Fibroblast of mammary gland (primary cell): ENCODE measurements around the gene STX12.
"Not testable (repeated sequence)": the region's sequence is repeated elsewhere in the genome, so short reads cannot be mapped to it uniquely, and the experiment has no call there.

Experiments used
- DNase-seq: peaks from one replicate; pipeline ENCODE4 v3.0.0-alpha.2; 2010; ENCODE audit warnings: low read depth
- H3K4me3 ChIP-seq: 2 replicates; pipeline ENCODE4 v1.5.1; 2011; ENCODE audit warnings: low read depth, mild to moderate bottlenecking, low read length, moderate library complexity; ENCODE audit not compliant: control insufficient read depth
- CTCF ChIP-seq: conservative IDR thresholded peaks from 2 replicates; pipeline ENCODE4 v1.5.1; 2011; ENCODE audit warnings: low read depth, low read length, inconsistent platforms; ENCODE audit not compliant: control insufficient read depth, insufficient read depth

Gene STX12

GRCh38 chr1:27787895-27788294 is 14.9 kb downstream of the STX12 start:
- H3K4me3 ChIP-seq: no peak overlapping the region
- DNase-seq: peak; percentile 64

GRCh38 chr1:27789540-27790041 is 16.6 kb downstream of the STX12 start:
- peak; percentile 67 for DNase-seq
- TF ChIP-seq CTCF: no peak
- no peak overlapping the region for H3K4me3 ChIP-seq

More at GRCh38 chr1:27787895-27788294, 14.9 kb downstream of the STX12 start:
- TF ChIP-seq CTCF: no peak

DNA sequence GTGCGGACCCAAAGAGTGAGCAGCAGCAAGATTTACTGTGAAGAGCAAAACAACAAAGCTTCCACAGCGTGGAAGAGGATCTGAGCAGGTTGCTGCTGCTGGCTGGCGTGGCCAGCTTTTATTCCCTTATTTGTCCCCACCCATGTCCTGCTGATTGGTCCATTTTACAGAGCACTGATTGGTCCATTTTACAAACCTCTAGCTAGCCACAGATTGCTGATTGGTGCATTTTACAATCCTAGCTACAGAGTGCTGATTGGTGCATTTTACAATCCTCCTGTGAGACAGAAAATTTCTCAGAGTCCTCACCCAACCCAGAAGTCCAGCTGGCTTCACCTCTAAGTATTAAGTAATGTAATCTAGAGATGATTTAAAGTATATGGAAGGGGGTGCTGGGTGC is 17.3 kb downstream of the STX12 start:
- not testable (repeated sequence) for H3K4me3 ChIP-seq, DNase-seq

DNA sequence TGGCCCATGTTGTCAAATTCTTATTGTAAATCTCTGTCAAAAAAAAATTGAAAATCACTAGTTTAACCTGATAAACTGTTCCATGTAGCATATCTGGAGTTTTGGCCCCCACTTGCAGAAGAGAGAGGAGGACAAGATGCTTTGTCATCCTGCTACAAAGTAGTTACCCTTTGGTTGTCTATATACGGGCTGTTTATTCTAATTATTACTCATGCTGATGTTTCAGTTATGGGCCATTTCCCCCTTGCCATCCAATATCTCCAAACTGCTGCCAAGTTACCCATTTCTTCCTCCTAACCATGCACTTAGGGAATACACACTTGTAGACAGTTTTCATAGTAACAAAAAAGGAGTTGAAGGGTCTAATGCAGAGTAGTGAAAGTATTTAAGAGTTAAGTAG is 22.6 kb downstream of the STX12 start:
- H3K4me3 ChIP-seq: no peak overlapping the region
- no peak for DNase-seq
- TF ChIP-seq CTCF: no peak

GRCh38 chr1:27804791-27805190 is 31.8 kb downstream of the STX12 start:
- no peak for TF ChIP-seq CTCF
- no peak overlapping the region for H3K4me3 ChIP-seq
- DNase-seq: no peak

GRCh38 chr1:27806758-27807157 is 33.7 kb downstream of the STX12 start:
- no peak overlapping the region for H3K4me3 ChIP-seq
- no peak for DNase-seq
- TF ChIP-seq CTCF: no peak

DNA sequence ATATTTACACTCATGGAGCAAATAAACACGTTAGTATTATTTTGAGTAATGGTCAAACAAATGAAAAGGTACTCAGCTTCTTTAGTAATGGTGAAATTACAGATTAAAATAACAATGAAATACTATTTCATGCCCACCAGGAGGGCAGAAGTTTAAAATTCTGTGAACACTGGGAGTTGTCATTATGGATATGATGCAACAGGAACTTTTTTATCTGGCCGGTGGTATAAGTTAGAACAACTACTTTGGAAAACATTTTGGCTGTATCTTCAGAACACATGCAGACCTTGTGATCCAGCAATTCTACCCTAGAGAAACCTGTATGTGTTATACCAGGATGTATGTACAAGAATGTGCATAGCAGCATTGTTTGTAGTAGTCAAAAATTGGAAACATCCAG is 34.4 kb downstream of the STX12 start:
- TF ChIP-seq CTCF: no peak
- H3K4me3 ChIP-seq: no peak overlapping the region
- DNase-seq: no peak

- not testable (repeated sequence) for H3K4me3 ChIP-seq, DNase-seq
Observed at GRCh38 chr1:27808131-27808530, 35.1 kb downstream of the STX12 start.
